ENCODE data around the gene CLEC4E.

DNA sequence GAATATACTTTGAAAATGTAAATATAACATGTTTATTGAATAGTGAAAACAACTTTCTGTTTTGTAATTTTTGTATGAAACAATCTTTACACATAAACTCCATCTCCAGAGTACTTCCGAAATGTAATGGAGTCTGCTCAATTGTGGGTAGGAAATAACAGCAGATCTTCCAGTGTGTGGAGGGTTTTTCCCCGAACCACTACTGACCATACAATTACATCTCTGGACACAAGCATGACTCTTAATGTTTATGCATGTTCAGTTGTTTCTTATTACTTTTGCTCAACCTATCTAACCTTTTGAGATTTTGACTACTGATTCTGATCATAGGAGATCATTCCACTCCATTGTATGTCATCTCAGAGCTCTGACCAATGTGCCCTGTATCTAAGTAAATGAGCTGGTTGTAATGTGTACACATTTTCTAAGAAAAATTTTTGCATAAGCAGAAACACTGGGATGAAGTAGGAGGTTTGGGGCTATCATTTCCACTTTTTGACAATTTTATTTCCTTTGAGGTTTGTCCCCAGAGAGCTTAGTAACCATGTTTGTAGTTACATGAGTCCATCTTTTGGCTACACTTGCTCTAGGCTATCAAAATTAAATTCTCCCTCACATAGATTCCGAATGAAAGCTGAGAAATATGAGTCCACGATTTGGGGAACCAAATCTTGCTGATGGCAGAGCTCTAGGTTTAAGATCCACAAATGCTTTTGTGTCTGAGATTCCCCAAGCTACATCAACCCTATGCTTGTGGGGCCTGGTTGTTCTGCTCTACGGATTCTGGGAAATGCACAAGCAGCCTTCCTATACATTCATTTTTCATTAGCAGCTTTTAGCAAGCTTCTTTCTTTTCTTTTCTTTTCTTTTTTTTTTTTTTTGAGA is 48.8 kb downstream of the CLEC4E start:
- TF ChIP-seq, protein P1, sequence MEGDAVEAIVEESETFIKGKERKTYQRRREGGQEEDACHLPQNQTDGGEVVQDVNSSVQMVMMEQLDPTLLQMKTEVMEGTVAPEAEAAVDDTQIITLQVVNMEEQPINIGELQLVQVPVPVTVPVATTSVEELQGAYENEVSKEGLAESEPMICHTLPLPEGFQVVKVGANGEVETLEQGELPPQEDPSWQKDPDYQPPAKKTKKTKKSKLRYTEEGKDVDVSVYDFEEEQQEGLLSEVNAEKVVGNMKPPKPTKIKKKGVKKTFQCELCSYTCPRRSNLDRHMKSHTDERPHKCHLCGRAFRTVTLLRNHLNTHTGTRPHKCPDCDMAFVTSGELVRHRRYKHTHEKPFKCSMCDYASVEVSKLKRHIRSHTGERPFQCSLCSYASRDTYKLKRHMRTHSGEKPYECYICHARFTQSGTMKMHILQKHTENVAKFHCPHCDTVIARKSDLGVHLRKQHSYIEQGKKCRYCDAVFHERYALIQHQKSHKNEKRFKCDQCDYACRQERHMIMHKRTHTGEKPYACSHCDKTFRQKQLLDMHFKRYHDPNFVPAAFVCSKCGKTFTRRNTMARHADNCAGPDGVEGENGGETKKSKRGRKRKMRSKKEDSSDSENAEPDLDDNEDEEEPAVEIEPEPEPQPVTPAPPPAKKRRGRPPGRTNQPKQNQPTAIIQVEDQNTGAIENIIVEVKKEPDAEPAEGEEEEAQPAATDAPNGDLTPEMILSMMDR (IDR thresholded peaks at IDR 0.05 in 2 of 3, conservative IDR thresholded peaks at IDR 0.05 in 1 of 3; ENCODE audit: borderline replicate concordance in 1 of 3, insufficient read depth in 1 of 3, low read depth in 2 of 3, low read length in 2 of 3): no peak
- TF ChIP-seq POLR2A (IDR thresholded peaks at IDR 0.05; ENCODE audit: borderline replicate concordance, extremely low read depth, insufficient read depth, insufficient read length): no peak
- TF ChIP-seq EZH2phosphoT487 (IDR thresholded peaks at IDR 0.05; ENCODE audit: borderline replicate concordance): no peak
- TF ChIP-seq POLR2AphosphoS5 (IDR thresholded peaks at IDR 0.05; ENCODE audit: low read depth, low read length): no peak
- TF ChIP-seq, protein P2, sequence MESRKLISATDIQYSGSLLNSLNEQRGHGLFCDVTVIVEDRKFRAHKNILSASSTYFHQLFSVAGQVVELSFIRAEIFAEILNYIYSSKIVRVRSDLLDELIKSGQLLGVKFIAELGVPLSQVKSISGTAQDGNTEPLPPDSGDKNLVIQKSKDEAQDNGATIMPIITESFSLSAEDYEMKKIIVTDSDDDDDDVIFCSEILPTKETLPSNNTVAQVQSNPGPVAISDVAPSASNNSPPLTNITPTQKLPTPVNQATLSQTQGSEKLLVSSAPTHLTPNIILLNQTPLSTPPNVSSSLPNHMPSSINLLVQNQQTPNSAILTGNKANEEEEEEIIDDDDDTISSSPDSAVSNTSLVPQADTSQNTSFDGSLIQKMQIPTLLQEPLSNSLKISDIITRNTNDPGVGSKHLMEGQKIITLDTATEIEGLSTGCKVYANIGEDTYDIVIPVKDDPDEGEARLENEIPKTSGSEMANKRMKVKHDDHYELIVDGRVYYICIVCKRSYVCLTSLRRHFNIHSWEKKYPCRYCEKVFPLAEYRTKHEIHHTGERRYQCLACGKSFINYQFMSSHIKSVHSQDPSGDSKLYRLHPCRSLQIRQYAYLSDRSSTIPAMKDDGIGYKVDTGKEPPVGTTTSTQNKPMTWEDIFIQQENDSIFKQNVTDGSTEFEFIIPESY (IDR thresholded peaks at IDR 0.05; ENCODE audit: extremely low read depth, insufficient replicate concordance, low read length): no peak
- TF ChIP-seq CBX3 (IDR thresholded peaks at IDR 0.05; ENCODE audit: low read depth): no peak
- TF ChIP-seq SIN3A (IDR thresholded peaks at IDR 0.05; ENCODE audit: low read depth): no peak
- no peak for TF ChIP-seq YY1 (IDR thresholded peaks at IDR 0.05; ENCODE audit: extremely low read depth, insufficient replicate concordance, low read depth, low read length)

Data from HCT116 (cell line).